ENCODE results near the gene SLC28A2.

DNA sequence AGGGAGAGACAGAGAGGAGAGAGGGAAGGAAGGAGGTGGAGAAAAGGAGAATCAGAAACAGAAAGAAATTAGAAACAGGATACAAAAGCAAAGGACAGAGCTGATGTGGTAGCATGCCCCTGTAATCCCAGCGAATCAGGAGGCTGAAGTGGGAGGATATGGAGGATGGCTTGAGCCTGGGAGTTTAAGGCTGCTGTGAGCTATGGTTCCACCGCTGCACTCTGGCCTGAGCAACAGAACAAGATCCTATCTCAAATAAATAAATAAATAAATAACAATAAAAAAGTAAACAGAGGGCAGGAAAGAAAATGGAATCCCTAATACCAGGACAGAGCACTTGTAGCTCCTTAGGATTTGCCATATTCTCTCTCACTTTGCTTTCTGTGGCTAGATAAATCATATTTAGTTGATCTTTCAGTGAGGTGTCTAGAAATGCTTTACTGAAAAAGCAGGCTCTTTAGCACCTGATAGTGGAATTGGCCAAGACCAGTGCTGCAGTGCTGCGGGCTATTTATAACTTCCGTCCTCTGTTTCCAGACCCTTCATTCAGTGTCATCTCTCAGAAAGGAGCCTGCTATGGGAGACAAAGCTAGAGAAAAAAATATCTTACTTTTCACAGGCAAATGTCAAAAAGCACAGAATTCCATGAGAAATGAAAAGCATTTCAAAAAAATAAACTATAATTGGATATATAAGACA, 20.0 kb upstream of the SLC28A2 start:
- TF ChIP-seq POLR2A (IDR thresholded peaks at IDR 0.05; ENCODE audit: low read depth, low read length) (no peak), TAF1 (IDR thresholded peaks at IDR 0.05; ENCODE audit: low read depth, low read length) (no peak), POLR2AphosphoS5 (IDR thresholded peaks at IDR 0.05; ENCODE audit: low read depth, low read length) (no peak), POU2F2 (IDR thresholded peaks at IDR 0.05; ENCODE audit: low read depth, low read length) (no peak), SPI1 (IDR thresholded peaks at IDR 0.05; ENCODE audit: low read depth, low read length) (no peak), PAX5 (IDR thresholded peaks at IDR 0.05; ENCODE audit: insufficient read depth, low read length, severe bottlenecking) (no peak)

All from GM12891 (cell line).